H1 (cell line): Measurements from ENCODE around the gene SLC22A3. TPM values are rescaled to one million over a fixed set of nuclear protein-coding genes. Genes with fewer than 3 reads are reported as not detected.

Experiments
- CTCF ChIA-PET: fragments of 300-600 bp; sonication (Branson Sonifier 250); formaldehyde crosslinking; loops from one replicate; lab custom pipeline; 2021; ENCODE audit not compliant: partially characterized antibody; lab: Charles Lee
- POLR2A ChIA-PET: fragments of 300-600 bp; sonication (Branson Sonifier 250); formaldehyde crosslinking; loops from one replicate; lab custom pipeline; 2021; ENCODE audit warnings: inconsistent platforms; ENCODE audit not compliant: partially characterized antibody; lab: Charles Lee
- DNase-seq, 2 experiments: peaks; one replicate each; pipeline versions ENCODE4 v3.0.0 to v3.0.0-alpha.2; 2010 to 2022; ENCODE audit warnings: low spot score in 2 of 2, low read depth in 1 of 2, mixed read lengths in 1 of 2
- FAIRE-seq: peaks from 2 replicates; lab custom pipeline; 2011; peaks lifted over from hg19 to GRCh38; lab: Jason Lieb, UNC
- H2AFZ ChIP-seq: 2 replicates; pipeline ENCODE4 v1.8.1; 2012; ENCODE audit warnings: low read length, inconsistent platforms
- H2AK5ac ChIP-seq: 2 replicates; pipeline ENCODE4 v1.6.1; 2013; ENCODE audit warnings: low read depth, low read length
- H2BK120ac ChIP-seq: replicated peaks from 2 replicates; pipeline ENCODE3; 2013; ENCODE audit warnings: low read depth, low read length, inconsistent platforms
- H2BK12ac ChIP-seq: 2 replicates; pipeline ENCODE4 v1.6.1; 2013; ENCODE audit warnings: low read depth, low read length
- H2BK15ac ChIP-seq: 2 replicates; pipeline ENCODE4 v1.6.1; 2013; ENCODE audit warnings: low read length
- H2BK20ac ChIP-seq: 2 replicates; pipeline ENCODE4 v1.6.1; 2013; ENCODE audit warnings: low read length
- H2BK5ac ChIP-seq: 2 replicates; pipeline ENCODE4 v1.6.1; 2013; ENCODE audit warnings: low read depth, low read length
- H3K14ac ChIP-seq: 2 replicates; pipeline ENCODE4 v1.6.1; 2013; ENCODE audit warnings: inconsistent platforms; ENCODE audit not compliant: insufficient read length
- H3K18ac ChIP-seq: 2 replicates; pipeline ENCODE4 v1.6.1; 2013; ENCODE audit warnings: low read length; ENCODE audit errors: extremely low read depth
- H3K23ac ChIP-seq: 2 replicates; pipeline ENCODE4 v1.6.1; 2013; ENCODE audit warnings: inconsistent platforms; ENCODE audit not compliant: insufficient read length
- H3K23me2 ChIP-seq: 2 replicates; pipeline ENCODE4 v1.6.1; 2013; ENCODE audit warnings: low read depth, low read length
- H3K27ac ChIP-seq: 2 replicates; pipeline ENCODE4 v1.6.1; 2011; ENCODE audit warnings: low read depth, low read length, inconsistent platforms
- H3K27me3 ChIP-seq, 4 experiments: replicated peaks in 1 of 4; 1 replicate in 1 of 4; 2 replicates in 3 of 4; pipeline versions ENCODE4 v1.6.1 to v1.8.1; 2011 to 2013; ENCODE audit warnings: low read length in 3 of 4, mild to moderate bottlenecking in 3 of 4, inconsistent platforms in 2 of 4, mixed read lengths in 2 of 4, moderate library complexity in 1 of 4; ENCODE audit not compliant: control insufficient read depth in 3 of 4, insufficient read depth in 3 of 4; ENCODE audit errors: extremely low read depth in 1 of 4
- H3K36me3 ChIP-seq, 4 experiments: 2 replicates each; pipeline versions ENCODE4 v1.6.1 to v1.8.1; 2011 to 2013; ENCODE audit warnings: mild to moderate bottlenecking in 4 of 4, low read length in 3 of 4, moderate library complexity in 2 of 4, control low read depth in 1 of 4, inconsistent platforms in 1 of 4; ENCODE audit not compliant: insufficient read depth in 4 of 4, control insufficient read depth in 2 of 4
- H3K4ac ChIP-seq: replicated peaks from 2 replicates; pipeline ENCODE3; 2013; ENCODE audit warnings: low read length, low read depth, mixed read lengths, inconsistent platforms; ENCODE audit not compliant: insufficient read length
- H3K4me1 ChIP-seq, 4 experiments: replicated peaks in 1 of 4; 1 replicate in 1 of 4; 2 replicates in 3 of 4; pipeline versions ENCODE4 v1.6.1 to v1.8.1; 2011 to 2013; ENCODE audit warnings: low read length in 3 of 4, inconsistent platforms in 2 of 4, mixed read lengths in 1 of 4; ENCODE audit not compliant: insufficient read depth in 4 of 4, control insufficient read depth in 3 of 4
- H3K4me2 ChIP-seq, 2 experiments: 2 replicates each; pipeline versions ENCODE4 v1.6.1 to v1.8.1; 2011 to 2013; ENCODE audit warnings: low read depth in 2 of 2, low read length in 2 of 2, control low read depth in 1 of 2, inconsistent platforms in 1 of 2, mild to moderate bottlenecking in 1 of 2; ENCODE audit not compliant: insufficient read depth in 1 of 2
- H3K4me3 ChIP-seq, 4 experiments: fragments of 200-600, 300-600 bp in 1 of 4; sonication (generic), shearing (Covaris generic), sonication (Bioruptor Twin) in 1 of 4; 2 replicates each; pipeline versions ENCODE4 v1.5.1 to v1.8.1; 2011 to 2016; ENCODE audit warnings: low read length in 4 of 4, low read depth in 3 of 4, control low read depth in 2 of 4, inconsistent platforms in 2 of 4, mild to moderate bottlenecking in 2 of 4, mixed read lengths in 1 of 4, moderate library complexity in 1 of 4; ENCODE audit not compliant: insufficient read depth in 2 of 4; ENCODE audit errors: extremely low read depth in 1 of 4
- H3K56ac ChIP-seq: replicated peaks from 2 replicates; pipeline ENCODE3; 2013; ENCODE audit warnings: low read depth, mild to moderate bottlenecking, mixed read lengths, low read length, inconsistent platforms; ENCODE audit not compliant: insufficient read length
- H3K79me1 ChIP-seq: 2 replicates; pipeline ENCODE4 v1.6.1; 2013; ENCODE audit warnings: low read depth, low read length, control low read depth
- H3K79me2 ChIP-seq, 2 experiments: 2 replicates each; pipeline versions ENCODE4 v1.6.1 to v1.8.1; 2012 to 2013; ENCODE audit warnings: low read length in 2 of 2, mild to moderate bottlenecking in 2 of 2, inconsistent platforms in 1 of 2; ENCODE audit not compliant: insufficient read depth in 2 of 2, control insufficient read depth in 1 of 2
- H3K9ac ChIP-seq, 4 experiments: replicated peaks in 1 of 4; 1 replicate in 1 of 4; 2 replicates in 3 of 4; pipeline versions ENCODE4 v1.6.1 to v1.8.1; 2011 to 2013; ENCODE audit warnings: low read depth in 3 of 4, low read length in 3 of 4, control low read depth in 2 of 4, mild to moderate bottlenecking in 2 of 4, moderate library complexity in 2 of 4, inconsistent platforms in 1 of 4; ENCODE audit errors: extremely low read depth in 1 of 4
- H3K9me3 ChIP-seq, 2 experiments: 2 replicates each; pipeline versions ENCODE4 v1.6.1 to v1.8.1; 2012 to 2013; ENCODE audit warnings: mild to moderate bottlenecking in 2 of 2, moderate library complexity in 2 of 2, control low read depth in 1 of 2, inconsistent platforms in 1 of 2, low read depth in 1 of 2, low read length in 1 of 2, mixed read lengths in 1 of 2; ENCODE audit not compliant: insufficient read depth in 2 of 2
- H4K20me1 ChIP-seq, 2 experiments: replicated peaks in 1 of 2; 2 replicates each; pipeline versions ENCODE3 to v1.8.1; 2011 to 2013; ENCODE audit warnings: inconsistent platforms in 2 of 2, low read length in 2 of 2, mild to moderate bottlenecking in 1 of 2; ENCODE audit not compliant: insufficient read depth in 2 of 2, control insufficient read depth in 1 of 2
- H4K5ac ChIP-seq: 2 replicates; pipeline ENCODE4 v1.6.1; 2013; ENCODE audit warnings: low read length, low read depth, mixed read lengths, inconsistent platforms; ENCODE audit not compliant: insufficient read length
- H4K8ac ChIP-seq: 2 replicates; pipeline ENCODE4 v1.8.0; 2013; ENCODE audit warnings: mild to moderate bottlenecking, moderate library complexity, low read length, inconsistent platforms; ENCODE audit not compliant: insufficient read depth; ENCODE audit errors: extremely low read depth
- H4K91ac ChIP-seq: replicated peaks from 2 replicates; pipeline ENCODE3; 2013; ENCODE audit warnings: low read length, mixed read lengths, inconsistent platforms; ENCODE audit not compliant: insufficient read length
- CBX5 ChIP-seq: fragments of 300-800, 300-1000 bp; sonication (generic); IDR thresholded peaks from 2 replicates; pipeline ENCODE4 v1.7.1; 2016; ENCODE audit warnings: antibody characterized with exemption, low read length, low read depth
- CTBP2 ChIP-seq: IDR thresholded peaks from 2 replicates; pipeline ENCODE4 v1.7.0; 2011; ENCODE audit warnings: borderline replicate concordance, mild to moderate bottlenecking, moderate library complexity, mixed read lengths, low read length; ENCODE audit not compliant: insufficient read depth, insufficient read length
- HDAC2 ChIP-seq, 2 experiments: fragments of 300-600 bp in 1 of 2; sonication (generic) in 1 of 2; IDR thresholded peaks; 2 replicates each; pipeline ENCODE4 v1.6.1; 2011 to 2012; ENCODE audit warnings: low read depth in 2 of 2, low read length in 2 of 2, mild to moderate bottlenecking in 2 of 2, moderate library complexity in 2 of 2, borderline replicate concordance in 1 of 2, inconsistent platforms in 1 of 2
- JUN ChIP-seq: IDR thresholded peaks from 2 replicates; pipeline ENCODE4 v1.6.1; 2011; ENCODE audit warnings: low read depth, mild to moderate bottlenecking, improper control_type of control experiment, low read length
- KDM1A ChIP-seq: fragments of 200-600, 300-600 bp; sonication (generic); IDR thresholded peaks from 2 replicates; pipeline ENCODE4 v1.7.1; 2016; ENCODE audit warnings: mild to moderate bottlenecking, low read length, borderline replicate concordance
- PHF8 ChIP-seq: fragments of 200-600 bp; sonication (generic); conservative IDR thresholded peaks from 2 replicates; pipeline ENCODE4 v1.7.1; 2012; ENCODE audit warnings: low read depth, mild to moderate bottlenecking, inconsistent platforms, low read length, moderate library complexity
- POLR2A ChIP-seq, 2 experiments: IDR thresholded peaks; 1 replicate in 1 of 2; 2 replicates in 1 of 2; pipeline ENCODE4 v1.6.1; 2011; ENCODE audit warnings: low read depth in 2 of 2, low read length in 2 of 2, mild to moderate bottlenecking in 2 of 2; ENCODE audit errors: control extremely low read depth in 1 of 2
- RBBP5 ChIP-seq: IDR thresholded peaks from 2 replicates; pipeline ENCODE4 v1.7.1; 2012; ENCODE audit warnings: low read depth, mild to moderate bottlenecking, inconsistent platforms, low read length, moderate library complexity, borderline replicate concordance
- SIRT6 ChIP-seq: IDR thresholded peaks from one replicate; pipeline ENCODE4 v1.7.1; 2012; ENCODE audit warnings: low read length, inconsistent platforms
- SP4 ChIP-seq: IDR thresholded peaks from 2 replicates; pipeline ENCODE4 v1.6.1; 2012; ENCODE audit warnings: low read length, inconsistent platforms
- ZNF274 ChIP-seq: IDR thresholded peaks from 2 replicates; pipeline ENCODE4 v1.7.0; 2012; ENCODE audit warnings: low read length, borderline replicate concordance; ENCODE audit errors: extremely low read depth
- WGBS, 2 experiments: shearing (Covaris generic) in 1 of 2; methylation state at CpG; one replicate each; pipeline versions ENCODE4 v1.1.6 to v1.1.7; 2013 to 2015; ENCODE audit warnings: low lambda C conversion rate in 2 of 2, mixed read lengths in 2 of 2, inconsistent platforms in 1 of 2, low coverage in 1 of 2, missing lambda C conversion rate in 1 of 2; ENCODE audit not compliant: insufficient replicate concordance in 2 of 2, insufficient coverage in 1 of 2, insufficient read length in 1 of 2; ENCODE audit errors: extremely low coverage in 1 of 2, missing lambda C conversion rate in 1 of 2; 5-methylcytosine and 5-hydroxymethylcytosine counted together
- polyA plus RNA-seq, 7 experiments: library from polyadenylated mRNA; depleted of rRNA in 3 of 7; stranded (reverse) in 5 of 7; unstranded in 2 of 7; fragments of >200 nt in 5 of 7; fragments of 200-250 nt in 2 of 7; gene quantifications; 1 replicate in 5 of 7; 2 replicates in 1 of 7; 4 replicates in 1 of 7; pipeline versions ENCODE4 v1.2.1 to v1.2.3, GENCODE V29; 2011 to 2013; ENCODE audit warnings: missing spikeins in 2 of 7, mixed read lengths in 2 of 7
- total RNA-seq: library from RNA; stranded (reverse); fragmentation: NEBNext Ultra II Directional; extraction: Animal tissue kit (Norgen Biotek cat#: 25700); gene quantifications from 2 replicates; pipeline ENCODE4 v1.2.1, GENCODE V29; 2021
- TF ChIP-seq, protein P1 (sequence below): IDR thresholded peaks from 2 replicates; pipeline ENCODE4 v1.6.1; 2012; ENCODE audit warnings: inconsistent platforms

Gene SLC22A3
- total and polyA plus RNA-seq, 2 of the 8 experiments (the other 6 are each of a cell fraction or from before 2014, with no cell fraction given): 1.0 to 2.9 TPM

DNA sequence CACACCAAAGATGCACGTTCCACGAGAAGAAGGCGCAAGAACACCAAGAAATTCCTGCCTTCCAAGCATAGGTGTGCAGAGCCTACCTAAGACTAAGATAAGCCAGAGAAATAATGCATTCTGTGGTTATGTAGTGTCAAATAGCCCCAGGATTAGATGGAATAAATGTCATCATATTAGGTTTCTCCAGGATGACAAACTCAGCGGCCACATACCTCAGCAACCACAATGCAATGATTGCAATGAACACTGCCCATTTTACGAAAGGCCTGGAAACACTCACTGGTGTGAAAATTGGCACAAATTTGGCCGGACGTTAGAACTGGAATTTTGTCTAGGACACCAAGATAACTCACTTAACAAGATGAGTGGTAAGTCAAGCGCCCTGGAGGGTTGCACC is 129.7 kb downstream of the SLC22A3 start:
- Histone ChIP-seq H3K36me3 (peaks cover 0 to 8% (median 3%) of the 10 kb centered on the region in 4 experiments; a peak in 3 of 8 replicates), H3K79me2 (no peaks in the 10 kb centered on the region), H3K23me2 (no peaks in the 10 kb centered on the region)
- 87% methylated on average over 8 of the region's 8 CpGs; no CpG with 5 or more reads in 1 of the 2 experiments for WGBS, 2 experiments
- no peak for TF ChIP-seq RBBP5
- TF ChIP-seq, protein P1, sequence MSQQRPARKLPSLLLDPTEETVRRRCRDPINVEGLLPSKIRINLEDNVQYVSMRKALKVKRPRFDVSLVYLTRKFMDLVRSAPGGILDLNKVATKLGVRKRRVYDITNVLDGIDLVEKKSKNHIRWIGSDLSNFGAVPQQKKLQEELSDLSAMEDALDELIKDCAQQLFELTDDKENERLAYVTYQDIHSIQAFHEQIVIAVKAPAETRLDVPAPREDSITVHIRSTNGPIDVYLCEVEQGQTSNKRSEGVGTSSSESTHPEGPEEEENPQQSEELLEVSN: no peak
- no peak for TF ChIP-seq JUN
- TF ChIP-seq HDAC2 (IDR thresholded peaks at IDR 0.05; ENCODE audit: borderline replicate concordance in 1 of 2, low read depth in 2 of 2, low read length in 2 of 2): no peak
- no peak for TF ChIP-seq CTBP2
- no peak for TF ChIP-seq POLR2A (IDR thresholded peaks at IDR 0.05; ENCODE audit: control extremely low read depth in 1 of 2, low read depth in 2 of 2, low read length in 2 of 2)
- TF ChIP-seq CBX5: no peak
- no peak for TF ChIP-seq KDM1A
- TF ChIP-seq ZNF274: no peak
- no peak for TF ChIP-seq PHF8
- no peak for TF ChIP-seq SIRT6
- no peak for TF ChIP-seq SP4
- TF ChIP-seq, all 59 proteins: peak for 0
- Histone ChIP-seq H2AK5ac (no peak overlapping the region), H3K18ac (no peak overlapping the region), H4K91ac (no peak overlapping the region), H2BK15ac (no peak overlapping the region), H4K20me1 (no peaks in the 10 kb centered on the region), H3K27ac (no peak overlapping the region), H3K79me1 (no peaks in the 10 kb centered on the region), H3K9ac (no peak overlapping the region), H3K4ac (no peak overlapping the region), H2BK5ac (no peak overlapping the region), H2BK12ac (no peak overlapping the region), H3K14ac (no peak overlapping the region), H4K8ac (no peak overlapping the region), H3K4me3 (no peak overlapping the region), H2BK20ac (no peak overlapping the region), H4K5ac (no peak overlapping the region), H2BK120ac (no peak overlapping the region), H3K4me2 (no peak overlapping the region), H2AFZ (no peak overlapping the region), H3K23ac (no peak overlapping the region), H3K4me1 (no peaks in the 10 kb centered on the region), H3K9me3 (no peaks in the 10 kb centered on the region; a peak in 1 of 4 replicates), H3K27me3 (no peaks in the 10 kb centered on the region), H3K56ac (no peak overlapping the region)
- no peak for FAIRE-seq
- ChIA-PET CTCF (no interaction called here), POLR2A (no interaction called here)
- no peak for DNase-seq
